HCT116 (cell line): ENCODE data around the gene CDH4. TPM values are rescaled to one million over a fixed set of nuclear protein-coding genes. Genes with fewer than 3 reads are reported as not detected.

Experiments used
- ATAC-seq: fragments of 200-7000 bp; cut with Tn5 transposase; 2 replicates; pipeline ENCODE4 v1.9.1; 2020; ENCODE audit warnings: mild to moderate bottlenecking, moderate library complexity
- BruUV-seq: library from RNA; stranded (reverse); fragments of 400-500 nt; replicated peaks from 2 replicates; lab custom pipeline; 2021; lab: Mats Ljungman, UMichigan
- CTCF ChIA-PET: fragments of 300-600 bp; sonication (Branson Sonifier 250); formaldehyde crosslinking; loops from one replicate; lab custom pipeline; 2021; ENCODE audit warnings: antibody characterized with exemption; lab: Charles Lee
- POLR2A ChIA-PET: fragments of 300-600, 350-600 bp; sonication (Branson Sonifier 250); formaldehyde crosslinking; loops from one replicate; lab custom pipeline; 2021; ENCODE audit warnings: antibody characterized with exemption; lab: Charles Lee
- RAD21 ChIA-PET, 2 experiments: fragments of 300-600 bp; sonication (Branson Sonifier 250); formaldehyde crosslinking; loops; one replicate each; lab custom pipeline; 2023; ENCODE audit warnings: low total read pairs in 2 of 2; ENCODE audit not compliant: uncharacterized antibody in 2 of 2, unreplicated experiment in 2 of 2, low non-redundant PET in 1 of 2; lab: Charles Lee
- DNase-seq: peaks from one replicate; pipeline ENCODE4 v3.0.0-alpha.2; 2010; ENCODE audit warnings: low read depth, low spot score
- H2AFZ ChIP-seq: fragments of 200-600 bp; shearing (Covaris generic), sonication (generic); 2 replicates; pipeline ENCODE4 v1.6.1; 2017; ENCODE audit warnings: low read depth, mixed run types, mixed read lengths, antibody characterized with exemption, low read length; ENCODE audit not compliant: poor library complexity, severe bottlenecking
- H3K27ac ChIP-seq: 2 replicates; pipeline ENCODE4 v1.5.1; 2012; ENCODE audit warnings: low read depth, low read length
- H3K27me3 ChIP-seq: fragments of 200-600 bp; sonication (generic); 2 replicates; pipeline ENCODE4 v1.6.1; 2016; ENCODE audit warnings: mixed run types, low read length, mixed read lengths; ENCODE audit not compliant: insufficient read depth
- H3K36me3 ChIP-seq, 2 experiments: fragments of 200-500 bp in 1 of 2; fragments of 200-600 bp in 1 of 2; sonication (Bioruptor generic) in 1 of 2; sonication (generic) in 1 of 2; 2 replicates each; pipeline versions ENCODE4 v1.5.1 to v1.6.1; 2014 to 2016; ENCODE audit warnings: low read length in 2 of 2, inconsistent platforms in 1 of 2, mixed read lengths in 1 of 2, mixed run types in 1 of 2; ENCODE audit not compliant: insufficient read depth in 2 of 2, control insufficient read depth in 1 of 2
- H3K4me1 ChIP-seq, 2 experiments: fragments of 200-600 bp in 1 of 2; sonication (generic) in 1 of 2; 2 replicates each; pipeline versions ENCODE4 v1.5.1 to v1.6.1; 2012 to 2017; ENCODE audit warnings: low read length in 2 of 2, inconsistent platforms in 1 of 2, mild to moderate bottlenecking in 1 of 2, mixed read lengths in 1 of 2, mixed run types in 1 of 2, moderate library complexity in 1 of 2; ENCODE audit not compliant: insufficient read depth in 2 of 2, control insufficient read depth in 1 of 2
- H3K4me2 ChIP-seq: fragments of 200-600 bp; sonication (generic); 2 replicates; pipeline ENCODE4 v1.6.1; 2017; ENCODE audit warnings: mixed run types, low read length, mixed read lengths
- H3K4me3 ChIP-seq, 2 experiments: fragments of 200-600 bp in 1 of 2; sonication (generic) in 1 of 2; replicated peaks in 1 of 2; 2 replicates each; pipeline ENCODE4 v1.5.1; 2011 to 2016; ENCODE audit warnings: low read length in 2 of 2, control low read depth in 1 of 2, low read depth in 1 of 2, mild to moderate bottlenecking in 1 of 2, mixed read lengths in 1 of 2, mixed run types in 1 of 2
- H3K79me2 ChIP-seq: fragments of 200-600 bp; sonication (generic); 2 replicates; pipeline ENCODE4 v1.6.1; 2017; ENCODE audit warnings: mild to moderate bottlenecking, mixed run types, low read length, moderate library complexity, mixed read lengths; ENCODE audit not compliant: insufficient read depth
- H3K9ac ChIP-seq: fragments of 200-600 bp; sonication (generic); 2 replicates; pipeline ENCODE4 v1.6.1; 2016; ENCODE audit warnings: low read length, mixed read lengths
- H3K9me2 ChIP-seq: fragments of 200-600 bp; sonication (generic), shearing (Covaris generic); 2 replicates; pipeline ENCODE4 v1.6.1; 2017; ENCODE audit warnings: mixed run types, mild to moderate bottlenecking, moderate library complexity; ENCODE audit not compliant: insufficient read depth
- H3K9me3 ChIP-seq, 2 experiments: fragments of 200-500 bp in 1 of 2; fragments of 200-600 bp in 1 of 2; sonication (Bioruptor generic) in 1 of 2; sonication (generic) in 1 of 2; 2 replicates each; pipeline ENCODE4 v1.6.1; 2014 to 2017; ENCODE audit warnings: low read length in 2 of 2, mixed read lengths in 2 of 2, inconsistent platforms in 1 of 2, low read depth in 1 of 2, mild to moderate bottlenecking in 1 of 2, mixed run types in 1 of 2, moderate library complexity in 1 of 2; ENCODE audit not compliant: control insufficient read depth in 1 of 2, insufficient read depth in 1 of 2
- H4K20me1 ChIP-seq: fragments of 200-600 bp; sonication (generic), shearing (Covaris generic); 2 replicates; pipeline ENCODE4 v1.6.1; 2017; ENCODE audit warnings: mixed run types, mild to moderate bottlenecking, moderate library complexity; ENCODE audit not compliant: insufficient read depth
- CBX3 ChIP-seq: IDR thresholded peaks from 2 replicates; pipeline ENCODE4 v1.6.1; 2012; ENCODE audit warnings: low read depth
- CEBPB ChIP-seq: IDR thresholded peaks from 2 replicates; pipeline ENCODE4 v1.6.1; 2012; ENCODE audit warnings: low read depth
- EGR1 ChIP-seq: IDR thresholded peaks from 2 replicates; pipeline ENCODE4 v1.6.1; 2012; ENCODE audit warnings: low read depth
- ELF1 ChIP-seq: IDR thresholded peaks from 2 replicates; pipeline ENCODE4 v1.6.1; 2012; ENCODE audit warnings: low read depth, borderline replicate concordance
- JUND ChIP-seq: IDR thresholded peaks from 2 replicates; pipeline ENCODE4 v1.6.1; 2012
- POLR2AphosphoS5 ChIP-seq: IDR thresholded peaks from 2 replicates; pipeline ENCODE4 v1.6.1; 2011; ENCODE audit warnings: mild to moderate bottlenecking, low read depth, low read length, moderate library complexity
- RAD21 ChIP-seq: IDR thresholded peaks from 2 replicates; pipeline ENCODE4 v1.6.1; 2012; ENCODE audit warnings: low read depth, mild to moderate bottlenecking
- SIN3A ChIP-seq: IDR thresholded peaks from 2 replicates; pipeline ENCODE4 v1.6.1; 2012; ENCODE audit warnings: low read depth
- SP1 ChIP-seq: IDR thresholded peaks from 2 replicates; pipeline ENCODE4 v1.6.1; 2012; ENCODE audit warnings: low read depth
- TCF7L2 ChIP-seq: IDR thresholded peaks from 2 replicates; pipeline ENCODE4 v1.7.0; 2011; ENCODE audit warnings: borderline replicate concordance, inconsistent platforms; ENCODE audit not compliant: insufficient read depth, insufficient read length; ENCODE audit errors: extremely low read depth
- YY1 ChIP-seq: IDR thresholded peaks from 2 replicates; pipeline ENCODE4 v1.6.1; 2011; ENCODE audit warnings: low read length, low read depth, moderate library complexity, mild to moderate bottlenecking; ENCODE audit not compliant: insufficient replicate concordance; ENCODE audit errors: extremely low read depth
- ZFX ChIP-seq: fragments of 450-650 bp; IDR thresholded peaks from 2 replicates; pipeline ENCODE4 v1.6.1; 2017
- intact Hi-C: fragments of 100-400 bp; cut with micrococcal nuclease; formaldehyde crosslinking; loops from 2 replicates; pipeline ENCODE4 v1.10.0; 2022
- total RNA-seq: library from RNA; stranded (reverse); gene quantifications from one replicate; pipeline ENCODE4 v1.2.1, GENCODE V29; 2021; ENCODE audit not compliant: unreplicated experiment
- TF ChIP-seq, protein P1 (sequence below): IDR thresholded peaks from 2 replicates; pipeline ENCODE4 v1.6.1; 2012; ENCODE audit warnings: low read depth
- TF ChIP-seq, protein P2 (sequence below): IDR thresholded peaks from 2 replicates; pipeline ENCODE4 v1.6.1; 2012
- TF ChIP-seq, protein P3 (sequence below): IDR thresholded peaks from 2 replicates; pipeline ENCODE4 v1.6.1; 2012

The CDH4 gene
- total RNA-seq, 1 experiment from 2014 or later, result not detected

DNA sequence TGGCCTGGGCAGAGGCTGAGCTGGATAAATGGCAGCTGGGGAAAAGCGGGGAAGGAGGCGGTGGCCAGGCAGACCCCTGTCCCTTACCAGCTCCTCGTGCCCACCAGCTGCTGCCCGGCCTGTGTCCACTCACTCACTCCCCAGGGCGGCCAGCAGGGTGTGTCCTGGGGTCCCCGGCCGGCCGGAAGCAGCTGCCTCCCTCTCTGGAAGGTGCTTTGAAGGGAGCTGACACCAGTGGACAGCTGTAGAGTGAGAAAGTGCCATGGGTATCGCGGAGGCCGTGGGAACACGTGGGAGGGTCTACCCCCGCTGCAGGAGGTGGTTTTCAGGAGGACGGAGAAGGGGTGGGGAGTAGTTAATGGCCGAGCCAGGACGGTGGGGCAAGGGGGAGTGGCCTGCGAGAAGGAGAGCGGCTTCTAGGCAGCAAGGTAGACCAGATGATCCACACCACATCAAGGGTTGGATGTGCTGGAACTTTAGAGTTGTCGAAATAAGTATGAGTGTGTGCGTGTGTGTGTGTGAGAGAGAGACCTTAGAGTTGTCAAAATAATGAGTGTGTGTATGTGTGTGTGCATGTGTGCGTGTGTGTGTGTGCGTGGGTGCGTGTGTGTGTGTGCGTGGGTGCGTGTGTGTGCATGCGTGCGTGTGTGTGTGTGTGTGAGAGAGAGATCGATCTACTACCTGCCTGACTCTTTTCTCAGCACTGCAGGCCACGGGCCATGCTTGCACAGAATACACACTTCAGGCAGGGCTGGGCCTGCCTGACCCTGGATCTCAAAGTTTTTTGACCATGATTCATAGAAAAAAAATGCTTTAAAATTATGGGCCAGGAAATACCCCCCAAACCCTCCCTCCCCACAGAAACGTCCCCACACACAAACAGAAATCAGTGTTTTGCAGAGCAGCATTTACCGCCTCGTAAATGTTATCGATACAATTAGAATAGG, 43.9 kb downstream of the CDH4 start:
- CTCF ChIA-PET, result no interaction called here

DNA sequence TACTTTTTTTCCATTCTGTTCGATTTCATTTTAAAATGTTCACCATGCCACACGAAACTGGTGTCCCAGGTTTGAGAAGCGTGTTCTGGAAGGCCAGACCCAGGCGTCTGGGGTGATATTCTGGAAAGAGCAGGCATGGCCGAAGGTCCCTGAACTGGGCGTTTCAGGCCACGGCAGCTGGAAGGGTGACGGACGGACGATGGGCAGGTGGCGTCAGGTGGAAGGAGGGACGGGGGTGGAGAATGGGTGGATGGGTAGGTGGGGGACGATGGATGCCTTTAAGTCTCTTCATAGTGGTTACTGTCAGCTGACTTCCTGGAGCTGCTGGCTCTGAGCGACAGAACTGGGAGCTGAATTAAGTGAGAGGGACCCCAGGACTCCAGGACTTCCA, 44.6 kb downstream of the CDH4 start:
- no peak for DNase-seq
- Histone ChIP-seq H3K36me3 (no peaks in the 10 kb centered on the region), H3K9ac (no peak overlapping the region), H3K79me2 (no peaks in the 10 kb centered on the region), H3K4me2 (no peak overlapping the region), H3K9me3 (peaks cover 5 to 20% of the 10 kb centered on the region in 2 experiments; a peak in 2 of 4 replicates), H3K4me1 (no peaks in the 10 kb centered on the region), H4K20me1 (no peaks in the 10 kb centered on the region), H3K9me2 (no peaks in the 10 kb centered on the region), H2AFZ (no peak overlapping the region), H3K27ac (no peak overlapping the region), H3K27me3 (no peaks in the 10 kb centered on the region), H3K4me3 (no peak overlapping the region)
- intact Hi-C loops, result no loop called here
- no peak for ATAC-seq
- ChIA-PET POLR2A (no interaction called here), RAD21 (no interaction called here), CTCF (no interaction called here)
- no TSS peak for BruUV-seq
- no peak for TF ChIP-seq CBX3
- TF ChIP-seq, protein P1, sequence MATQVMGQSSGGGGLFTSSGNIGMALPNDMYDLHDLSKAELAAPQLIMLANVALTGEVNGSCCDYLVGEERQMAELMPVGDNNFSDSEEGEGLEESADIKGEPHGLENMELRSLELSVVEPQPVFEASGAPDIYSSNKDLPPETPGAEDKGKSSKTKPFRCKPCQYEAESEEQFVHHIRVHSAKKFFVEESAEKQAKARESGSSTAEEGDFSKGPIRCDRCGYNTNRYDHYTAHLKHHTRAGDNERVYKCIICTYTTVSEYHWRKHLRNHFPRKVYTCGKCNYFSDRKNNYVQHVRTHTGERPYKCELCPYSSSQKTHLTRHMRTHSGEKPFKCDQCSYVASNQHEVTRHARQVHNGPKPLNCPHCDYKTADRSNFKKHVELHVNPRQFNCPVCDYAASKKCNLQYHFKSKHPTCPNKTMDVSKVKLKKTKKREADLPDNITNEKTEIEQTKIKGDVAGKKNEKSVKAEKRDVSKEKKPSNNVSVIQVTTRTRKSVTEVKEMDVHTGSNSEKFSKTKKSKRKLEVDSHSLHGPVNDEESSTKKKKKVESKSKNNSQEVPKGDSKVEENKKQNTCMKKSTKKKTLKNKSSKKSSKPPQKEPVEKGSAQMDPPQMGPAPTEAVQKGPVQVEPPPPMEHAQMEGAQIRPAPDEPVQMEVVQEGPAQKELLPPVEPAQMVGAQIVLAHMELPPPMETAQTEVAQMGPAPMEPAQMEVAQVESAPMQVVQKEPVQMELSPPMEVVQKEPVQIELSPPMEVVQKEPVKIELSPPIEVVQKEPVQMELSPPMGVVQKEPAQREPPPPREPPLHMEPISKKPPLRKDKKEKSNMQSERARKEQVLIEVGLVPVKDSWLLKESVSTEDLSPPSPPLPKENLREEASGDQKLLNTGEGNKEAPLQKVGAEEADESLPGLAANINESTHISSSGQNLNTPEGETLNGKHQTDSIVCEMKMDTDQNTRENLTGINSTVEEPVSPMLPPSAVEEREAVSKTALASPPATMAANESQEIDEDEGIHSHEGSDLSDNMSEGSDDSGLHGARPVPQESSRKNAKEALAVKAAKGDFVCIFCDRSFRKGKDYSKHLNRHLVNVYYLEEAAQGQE, result no peak
- TF ChIP-seq, protein P2, sequence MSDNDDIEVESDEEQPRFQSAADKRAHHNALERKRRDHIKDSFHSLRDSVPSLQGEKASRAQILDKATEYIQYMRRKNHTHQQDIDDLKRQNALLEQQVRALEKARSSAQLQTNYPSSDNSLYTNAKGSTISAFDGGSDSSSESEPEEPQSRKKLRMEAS, result no peak
- no peak for TF ChIP-seq YY1
- no peak for TF ChIP-seq CEBPB
- no peak for TF ChIP-seq ELF1
- no peak for TF ChIP-seq POLR2AphosphoS5
- no peak for TF ChIP-seq JUND
- TF ChIP-seq SP1, result no peak
- TF ChIP-seq SIN3A, result no peak
- TF ChIP-seq, protein P3, sequence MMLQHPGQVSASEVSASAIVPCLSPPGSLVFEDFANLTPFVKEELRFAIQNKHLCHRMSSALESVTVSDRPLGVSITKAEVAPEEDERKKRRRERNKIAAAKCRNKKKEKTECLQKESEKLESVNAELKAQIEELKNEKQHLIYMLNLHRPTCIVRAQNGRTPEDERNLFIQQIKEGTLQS, result no peak

More for the DNA sequence above, 43.9 kb downstream of the CDH4 start:
- Histone ChIP-seq H2AFZ (no peak overlapping the region), H3K36me3 (no peaks in the 10 kb centered on the region), H3K9me2 (no peaks in the 10 kb centered on the region), H3K4me3 (no peak overlapping the region), H3K27ac (no peak overlapping the region), H3K27me3 (no peaks in the 10 kb centered on the region), H4K20me1 (no peaks in the 10 kb centered on the region), H3K9ac (no peak overlapping the region), H3K4me2 (no peak overlapping the region), H3K4me1 (no peaks in the 10 kb centered on the region), H3K9me3 (peaks cover 5 to 20% of the 10 kb centered on the region in 2 experiments; a peak in 2 of 4 replicates), H3K79me2 (no peaks in the 10 kb centered on the region)
- ChIA-PET POLR2A (no interaction called here), RAD21 (no interaction called here)
- TF ChIP-seq EGR1 (no peak), SP1 (no peak), RAD21 (no peak), TCF7L2 (no peak), ZFX (no peak), JUND (no peak)
- TF ChIP-seq, protein P3, result no peak
- intact Hi-C loops, result no loop called here
- ATAC-seq (no peak), DNase-seq (no peak)
- BruUV-seq, result no TSS peak
